LoVo (cell line): ENCODE results near the gene DHRS4L2.
"Not testable (repeated sequence)": the region's sequence is repeated elsewhere in the genome, so short reads cannot be mapped to it uniquely, and the experiment has no call there.

Experiments used
- DNase-seq: peaks from one replicate; pipeline ENCODE4 v3.0.0-alpha.2; 2016; ENCODE audit warnings: low spot score

Gene DHRS4L2

GRCh38 chr14:23988607-23989363 is at the start of gene DHRS4L2:
Gene DHRS4L2 (plus strand): TSS chr14:23988929. CDS start chr14:23988948, 19 bp downstream.
- DNase-seq = peak; percentile 83

- no peak for DNase-seq
These were observed 49.0 kb upstream of the DHRS4L2 start for GRCh38 chr14:23939607-23940326.

- no peak for DNase-seq
These were observed 47.5 kb upstream of the DHRS4L2 start for GRCh38 chr14:23941230-23941629.

- DNase-seq = no peak
These were observed 47.1 kb upstream of the DHRS4L2 start for GRCh38 chr14:23941669-23942068.

GRCh38 chr14:23942587-23942986 is 46.1 kb upstream of the DHRS4L2 start:
- no peak for DNase-seq

GRCh38 chr14:23949069-23949468 is 39.7 kb upstream of the DHRS4L2 start:
- not testable (repeated sequence) for DNase-seq

- no peak for DNase-seq
These were observed 38.2 kb upstream of the DHRS4L2 start for GRCh38 chr14:23950411-23951135.

GRCh38 chr14:23951136-23951466 is 37.6 kb upstream of the DHRS4L2 start:
- DNase-seq = not testable (repeated sequence)

GRCh38 chr14:23951590-23952201 is 37.0 kb upstream of the DHRS4L2 start:
- DNase-seq = no peak

- DNase-seq = not testable (repeated sequence)
These were observed 35.6 kb upstream of the DHRS4L2 start for GRCh38 chr14:23953116-23953463.

- DNase-seq = peak; percentile 83
These were observed 35.1 kb upstream of the DHRS4L2 start, which contains the start of gene DHRS4 for GRCh38 chr14:23953464-23954278. Gene DHRS4 (plus strand): TSS chr14:23953770. CDS start chr14:23953789, 19 bp downstream.

- DNase-seq = not testable (repeated sequence)
These were observed 34.5 kb upstream of the DHRS4L2 start for GRCh38 chr14:23954279-23954614.

- DNase-seq = peak; percentile 22
These were observed 33.8 kb upstream of the DHRS4L2 start for GRCh38 chr14:23954965-23955364.

GRCh38 chr14:23955811-23956210 is 32.9 kb upstream of the DHRS4L2 start:
- DNase-seq = not testable (repeated sequence)

- DNase-seq = not testable (repeated sequence)
These were observed 30.7 kb upstream of the DHRS4L2 start for GRCh38 chr14:23957913-23958569.

- DNase-seq = not testable (repeated sequence)
These were observed 27.8 kb upstream of the DHRS4L2 start for GRCh38 chr14:23960899-23961298.

GRCh38 chr14:23961704-23962103 is 27.0 kb upstream of the DHRS4L2 start:
- DNase-seq = not testable (repeated sequence)

- not testable (repeated sequence) for DNase-seq
These were observed 19.6 kb upstream of the DHRS4L2 start for GRCh38 chr14:23969130-23969480.

- DNase-seq = not testable (repeated sequence)
These were observed 19.0 kb upstream of the DHRS4L2 start for GRCh38 chr14:23969481-23970282.

- DNase-seq = not testable (repeated sequence)
These were observed 18.5 kb upstream of the DHRS4L2 start for GRCh38 chr14:23970283-23970659.
